ENCODE measurements around the gene SPACA9.
A peak's percentile ranks its signal among the peaks of the same experiment; 100 is the strongest.

The SPACA9 gene

DNA sequence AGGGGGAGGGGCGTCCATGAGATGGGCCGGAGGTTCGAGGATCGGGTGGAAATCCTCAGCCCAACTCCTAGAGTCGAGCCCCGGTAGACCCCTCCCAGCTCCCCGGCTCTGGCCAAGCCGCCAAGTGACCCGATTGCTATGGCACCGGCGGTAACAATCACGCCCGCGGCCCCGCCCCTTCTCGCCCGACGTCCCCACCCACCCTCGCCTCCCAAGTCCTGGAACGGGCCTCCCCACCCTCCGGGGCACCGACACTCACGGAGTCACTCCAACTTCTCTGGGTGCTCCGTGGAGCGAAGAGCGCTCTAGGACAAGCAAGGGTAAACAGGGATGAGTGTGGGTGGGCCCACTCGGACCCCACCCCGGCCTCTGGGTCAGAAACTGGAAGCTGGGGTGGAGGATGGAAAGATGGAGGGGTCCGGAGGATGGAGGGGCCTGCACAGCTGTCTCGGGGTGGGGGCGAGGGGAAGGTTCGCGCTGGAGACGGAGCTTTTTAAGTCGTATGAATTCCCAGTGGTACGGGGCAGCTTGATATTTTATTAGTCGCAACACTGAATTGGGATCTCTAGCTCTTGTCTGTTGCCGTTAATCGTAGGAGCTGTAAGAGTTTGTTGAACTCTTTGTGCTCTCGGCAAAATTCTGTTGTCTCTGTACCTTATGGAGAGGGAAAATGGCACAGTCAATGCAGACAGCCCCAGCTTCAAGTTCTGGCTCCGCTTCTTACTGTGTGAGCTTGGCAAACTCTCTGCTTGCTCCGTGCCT lies at the start of gene SPACA9:
Gene SPACA9, plus strand, starts transcription at position 204 of the 762 bp plus-strand sequence. CDS start 5,050 bp downstream, outside the sequence.
- peak; percentile 64 for DNase-seq

DNA sequence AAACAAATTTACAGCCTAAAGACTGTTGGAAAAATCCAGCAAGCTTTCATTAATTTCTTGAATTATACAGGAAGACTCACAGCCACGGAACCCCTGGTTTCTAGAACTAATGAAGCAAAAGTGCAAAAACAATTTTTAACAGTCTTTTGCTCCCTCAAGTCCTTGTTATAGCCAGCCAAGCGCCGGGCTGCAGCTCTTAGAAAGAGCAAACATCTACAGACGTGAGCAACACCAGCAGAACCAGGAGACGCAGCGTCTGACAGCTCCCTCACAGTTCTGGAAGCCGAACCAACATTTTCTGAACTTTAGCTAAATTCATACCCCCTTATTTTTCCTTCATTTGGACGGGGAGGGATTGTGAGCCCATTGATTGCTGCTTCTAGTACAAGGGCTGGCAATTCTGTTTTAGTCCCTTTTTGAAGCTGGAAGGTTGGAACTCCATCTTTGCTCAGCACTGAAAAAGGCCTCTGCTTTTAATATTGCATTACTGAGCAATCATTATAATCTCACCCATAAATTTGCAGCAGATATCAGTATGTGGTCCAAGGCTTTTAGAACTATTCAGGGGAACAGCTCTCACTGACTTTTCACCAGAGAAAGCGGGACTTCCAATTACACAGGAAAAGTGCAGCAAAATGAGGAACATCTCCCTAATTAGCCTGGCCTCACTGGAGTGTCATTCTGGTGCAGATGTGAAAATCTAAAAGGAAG lies 46.4 kb upstream of the SPACA9 start:
- DNase-seq, result no peak

DNA sequence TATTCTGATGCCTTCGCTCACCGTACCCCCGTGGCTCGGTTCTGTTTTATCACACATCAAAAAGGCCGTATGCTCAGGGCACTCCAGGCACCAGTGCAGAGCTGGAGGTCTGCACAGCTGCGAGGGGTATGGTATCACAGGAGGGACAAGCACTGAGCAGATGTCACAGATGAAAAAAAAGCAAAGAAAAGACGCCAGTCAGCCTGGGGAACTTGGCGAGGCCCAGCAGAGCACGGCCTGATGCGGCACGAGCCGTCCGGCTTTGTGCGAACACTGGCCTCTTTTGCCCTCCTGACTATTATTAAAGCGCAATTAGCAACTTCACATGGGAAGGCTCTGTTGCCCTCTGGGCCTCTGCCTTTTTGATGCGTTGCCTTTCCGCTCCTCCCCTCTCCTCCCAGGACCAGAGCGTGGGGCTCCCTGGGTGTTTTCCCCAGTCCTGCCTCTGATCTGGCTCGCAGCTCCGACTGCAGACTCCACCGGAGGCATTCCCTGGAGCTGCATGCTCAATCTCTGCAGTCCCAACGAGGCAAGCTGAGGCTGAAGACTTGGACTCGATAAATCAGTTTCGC lies 45.1 kb upstream of the SPACA9 start:
- DNase-seq, result no peak

DNA sequence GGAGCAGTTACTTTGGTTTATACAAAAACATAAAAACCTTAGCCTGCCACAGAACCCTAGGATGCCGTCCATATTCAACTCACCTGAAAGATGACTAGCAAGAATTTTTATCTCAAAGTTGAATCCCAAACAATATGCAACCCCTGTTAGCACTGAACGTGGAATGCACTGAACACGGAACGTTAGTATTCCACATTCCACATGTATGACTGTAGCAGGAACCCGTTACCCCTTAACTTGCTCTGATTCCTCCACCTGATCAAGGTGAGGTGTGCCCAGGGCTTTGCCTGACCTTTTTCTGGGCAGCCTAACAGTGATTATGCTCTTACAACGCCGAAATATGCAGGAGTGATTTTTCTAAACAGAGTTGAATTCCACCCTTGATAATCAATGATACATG lies 44.4 kb upstream of the SPACA9 start:
- DNase-seq, result no peak

DNA sequence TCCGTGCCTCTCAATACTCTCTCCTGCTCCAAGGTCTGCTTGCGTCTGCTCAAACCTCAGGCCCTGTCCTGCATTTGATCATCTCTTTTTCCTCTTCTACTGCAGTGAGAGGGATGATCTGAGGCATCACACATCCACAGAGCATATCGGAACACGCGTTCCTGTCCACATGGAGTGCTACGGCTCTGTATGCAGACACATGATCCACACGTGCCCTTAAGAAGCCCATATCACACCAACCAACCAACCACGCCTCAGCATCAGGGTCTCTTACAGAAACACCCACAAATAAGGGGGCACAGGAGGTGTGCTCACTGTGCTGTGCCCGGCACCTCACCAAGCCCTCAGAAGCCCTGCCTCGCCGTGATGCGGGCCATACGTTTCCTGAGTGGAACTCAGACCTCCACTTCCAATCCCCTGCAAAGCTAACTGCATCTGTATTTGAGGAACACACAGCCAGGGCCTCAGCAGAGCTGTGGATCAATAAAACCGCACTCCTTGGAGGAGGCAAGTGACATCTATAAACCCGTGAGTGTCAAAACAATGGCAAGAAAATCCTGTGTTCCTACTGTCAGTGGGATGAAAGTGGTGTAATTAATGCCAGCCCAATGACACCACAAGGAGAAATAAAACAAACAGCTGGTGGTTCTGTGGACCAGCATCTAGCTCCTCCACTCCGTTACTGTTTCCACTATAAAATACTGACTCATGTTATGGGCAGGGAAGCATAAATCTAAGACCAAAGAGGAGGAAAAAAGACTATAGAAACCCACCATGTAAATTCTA lies 41.0 kb upstream of the SPACA9 start:
- DNase-seq, result no peak

DNA sequence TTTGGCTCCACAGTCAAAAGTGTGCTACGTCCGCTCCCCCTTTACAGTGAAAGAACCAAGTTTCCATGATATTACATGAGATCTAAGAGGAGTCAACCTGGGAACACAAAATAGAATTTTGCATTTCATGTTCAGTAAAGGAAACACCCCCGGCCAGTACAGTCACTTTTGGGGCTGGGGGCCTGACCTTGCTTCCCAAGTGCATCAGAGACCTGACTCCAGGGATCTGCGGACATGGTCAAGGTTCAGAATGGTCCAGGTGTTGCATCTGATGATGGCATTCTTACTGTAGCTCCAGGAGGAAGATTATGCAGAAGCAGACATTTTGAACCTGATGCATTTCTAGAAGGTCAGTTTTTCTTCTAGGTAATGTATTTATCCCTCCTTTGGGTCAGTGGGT lies 40.4 kb upstream of the SPACA9 start:
- no peak for DNase-seq

DNA sequence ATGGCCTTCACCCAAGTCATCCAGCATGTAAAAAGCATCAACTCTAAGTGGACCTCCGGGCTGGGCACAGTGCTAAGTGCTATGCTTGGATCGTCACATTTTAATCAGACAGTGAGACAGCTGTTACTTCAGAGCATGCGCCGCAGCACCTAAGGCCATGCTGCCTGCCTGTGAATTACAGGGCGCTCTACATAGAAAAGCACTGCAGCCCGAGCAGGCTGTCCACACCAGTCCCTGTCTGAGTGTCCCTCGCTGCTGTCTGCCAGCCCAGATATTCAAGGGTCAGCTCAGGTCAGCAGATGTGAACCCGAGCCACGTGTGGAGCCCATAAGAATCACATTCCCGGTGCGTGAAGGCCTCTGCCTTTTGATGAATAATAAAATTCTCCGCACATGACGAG lies 37.7 kb upstream of the SPACA9 start:
- DNase-seq, result no peak

DNA sequence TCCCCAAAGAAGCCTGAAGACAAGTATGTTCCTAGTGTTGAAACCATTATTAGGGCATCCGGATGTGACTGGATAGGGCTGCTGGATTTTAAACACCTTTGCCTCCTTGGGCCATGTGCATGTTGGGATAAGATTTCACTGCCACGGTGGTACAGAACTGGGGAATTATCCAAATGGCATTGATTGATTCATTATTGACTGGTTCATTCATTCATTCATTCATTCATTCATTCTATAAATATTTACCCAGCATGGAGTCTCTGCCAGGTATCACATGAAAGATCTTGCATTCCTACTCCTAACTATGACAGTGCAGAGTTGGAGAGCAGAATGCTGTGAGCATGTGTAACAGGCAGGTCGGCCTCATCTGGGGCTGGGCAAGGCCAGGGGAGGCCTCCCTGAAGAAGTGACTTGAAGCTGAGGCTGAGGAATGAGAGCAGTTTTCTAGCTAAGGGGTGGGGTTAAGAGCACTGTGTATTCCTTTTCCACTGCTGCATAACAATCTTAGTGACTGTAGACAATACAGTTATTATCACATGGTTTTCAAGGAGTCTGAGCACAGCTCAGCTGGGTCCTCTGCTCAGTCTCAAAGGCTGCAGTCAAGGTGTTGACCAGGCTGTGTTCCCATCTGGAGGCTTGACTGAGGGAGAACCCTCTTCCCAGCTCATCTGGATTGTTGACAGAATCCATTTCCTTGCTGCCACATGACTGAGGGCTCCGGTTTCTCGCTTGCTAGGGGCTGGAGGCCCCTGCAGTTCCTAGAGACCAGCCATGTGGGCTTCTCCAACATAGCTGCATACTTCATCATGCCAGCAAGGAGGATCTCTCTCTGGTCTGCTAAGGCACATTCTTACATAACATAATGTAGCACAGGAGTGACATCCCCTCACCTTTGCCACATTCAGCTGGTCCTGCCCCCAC lies 36.3 kb upstream of the SPACA9 start:
- no peak for DNase-seq

DNA sequence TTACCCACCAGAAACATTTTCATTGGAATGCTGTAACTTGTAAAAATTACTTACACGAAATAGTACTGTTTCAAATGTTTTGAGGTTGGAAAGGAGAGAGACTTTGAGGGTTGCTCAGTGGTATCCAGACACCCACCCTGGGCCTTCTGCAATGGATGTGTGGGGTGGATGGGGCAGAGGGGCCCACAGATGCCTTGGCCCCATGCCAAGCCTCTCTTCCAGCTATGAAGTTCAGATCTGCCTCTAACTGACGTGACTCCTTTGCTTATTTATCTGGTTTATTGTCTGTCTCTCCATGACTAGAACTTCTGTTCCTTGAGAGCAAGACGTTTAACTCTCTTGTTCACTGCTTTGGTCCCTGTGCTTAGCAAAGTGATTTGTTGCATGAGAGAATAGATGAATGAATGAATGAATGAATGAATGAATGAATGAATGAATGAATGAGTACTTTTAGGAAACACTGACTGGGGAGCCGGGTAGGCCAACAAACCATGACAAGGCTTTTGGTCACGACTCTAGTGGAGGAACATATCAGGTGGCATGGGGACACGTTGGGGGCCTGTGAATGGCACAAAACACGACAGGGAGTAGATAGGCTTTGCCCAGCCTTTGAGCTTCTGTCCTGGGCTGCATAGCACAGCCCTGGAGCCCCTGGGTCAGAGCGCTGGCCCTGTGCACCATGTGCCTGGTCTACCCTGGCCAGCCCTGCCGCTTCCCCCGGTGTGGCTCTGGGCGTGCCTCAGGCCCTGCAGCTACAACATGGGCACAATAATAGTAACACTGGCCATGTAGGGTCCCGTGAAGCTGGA lies 32.4 kb upstream of the SPACA9 start:
- no peak for DNase-seq

DNA sequence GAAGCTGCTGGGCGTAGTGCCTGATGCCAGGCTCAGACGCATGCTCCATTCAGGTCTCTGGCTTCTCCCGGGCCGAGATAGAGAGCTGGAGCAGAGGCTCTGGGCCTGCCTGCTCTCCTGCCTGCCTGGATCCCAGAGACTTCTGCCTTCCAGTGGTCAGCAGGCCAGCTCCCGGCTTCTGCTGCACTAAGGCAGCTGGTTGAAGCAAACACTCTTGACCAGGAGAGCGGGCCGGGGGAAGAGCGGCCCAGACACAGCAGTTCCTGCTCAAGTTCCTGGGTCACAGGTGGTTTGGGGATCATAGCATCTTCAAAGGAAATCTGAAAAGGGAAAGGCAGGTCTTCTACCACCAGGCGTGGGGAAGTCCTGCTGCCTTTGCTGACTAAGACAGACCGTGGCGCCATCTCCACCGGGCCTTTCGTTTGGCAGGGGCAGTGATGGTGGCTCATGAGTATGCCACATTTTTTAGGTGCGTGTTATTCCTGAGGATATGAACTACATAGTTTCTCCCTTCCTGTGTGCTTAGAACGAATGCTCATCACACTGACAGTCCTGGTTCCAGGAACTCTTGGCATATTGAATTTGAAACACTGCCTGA lies 31.7 kb upstream of the SPACA9 start:
- DNase-seq, result no peak

DNA sequence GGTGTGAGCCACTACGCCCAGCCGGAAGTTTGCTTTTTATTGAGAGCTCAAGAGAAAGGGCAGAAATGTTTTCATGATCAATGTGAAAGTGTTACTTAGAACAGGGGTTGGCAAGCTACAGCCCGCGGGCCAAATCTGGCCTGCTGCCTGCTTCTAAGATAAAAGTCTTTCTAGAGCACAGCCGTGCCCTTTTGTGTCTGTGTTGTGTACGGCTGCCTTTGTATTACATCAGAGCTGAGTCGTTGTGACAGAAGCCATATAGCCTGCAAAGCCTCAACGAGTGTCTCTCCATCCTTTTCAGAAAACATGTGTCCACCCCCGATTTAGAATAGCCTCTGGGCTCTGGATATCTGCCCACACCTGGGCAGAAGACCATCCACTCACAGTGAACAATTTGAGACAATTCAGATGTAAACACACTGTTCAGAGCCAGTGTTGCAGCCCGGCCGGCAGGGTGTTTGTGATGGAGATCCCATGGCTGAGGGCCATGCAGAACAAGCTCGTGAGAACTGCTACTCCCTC lies 29.5 kb upstream of the SPACA9 start:
- DNase-seq, result no peak

DNA sequence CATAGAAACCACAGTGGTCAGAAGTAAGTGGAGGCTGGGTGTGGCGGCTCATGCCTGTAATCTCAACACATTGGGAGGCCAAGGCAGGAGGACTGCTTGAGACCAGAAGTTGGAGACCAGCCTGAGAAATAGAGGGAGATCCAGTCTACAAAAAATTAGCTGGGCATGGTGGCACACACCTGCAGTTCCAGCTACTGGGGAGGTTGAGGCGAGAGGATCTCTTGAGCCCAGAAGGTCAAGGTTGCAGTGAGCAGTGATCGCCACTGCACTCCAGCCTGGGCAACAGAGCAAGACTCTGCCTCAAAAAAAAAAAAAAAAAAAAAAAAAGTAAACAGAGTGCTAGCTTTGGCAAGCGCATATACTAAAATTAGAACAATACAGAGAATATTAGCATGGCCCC lies 25.2 kb upstream of the SPACA9 start:
- DNase-seq, result no peak

DNA sequence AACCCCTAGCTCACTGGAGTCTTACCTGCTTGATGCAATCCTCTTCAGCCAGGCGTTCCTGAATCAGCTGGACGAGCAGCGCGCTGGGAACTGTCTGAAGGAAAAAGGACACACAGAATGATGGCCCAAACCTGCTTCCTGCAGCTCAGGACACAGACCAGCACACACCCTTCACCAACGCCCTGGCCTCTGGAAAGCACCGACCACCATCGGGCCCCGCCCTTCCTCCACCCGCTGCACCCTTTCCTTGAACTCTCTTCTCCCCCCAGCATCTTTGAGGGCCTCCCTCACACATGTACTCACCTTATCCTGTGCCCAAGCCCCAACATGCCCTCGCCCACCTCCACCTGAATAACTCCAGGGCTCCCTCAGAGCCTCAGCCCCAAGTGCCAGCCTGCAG lies 23.9 kb upstream of the SPACA9 start:
- DNase-seq, result no peak

DNA sequence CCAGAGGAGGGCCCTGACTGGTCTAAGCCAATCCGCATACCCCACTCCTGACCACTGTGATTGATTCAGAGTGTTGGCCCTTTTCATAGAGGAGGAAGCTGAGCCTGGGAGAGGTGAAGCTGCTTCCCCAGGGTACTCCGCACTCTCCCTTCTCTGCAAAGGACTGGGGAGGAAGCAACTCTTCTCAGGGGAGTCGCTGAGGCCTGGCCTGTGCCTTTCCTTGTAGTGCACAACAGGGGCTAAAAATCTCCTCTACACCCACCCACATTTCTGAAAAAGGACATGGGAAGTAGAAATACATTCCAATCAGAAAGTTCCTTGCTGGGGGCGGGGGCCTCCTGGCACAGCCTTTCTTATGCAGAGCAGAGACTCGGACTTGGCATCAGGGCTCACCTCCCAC lies 22.8 kb upstream of the SPACA9 start:
- DNase-seq, result no peak

DNA sequence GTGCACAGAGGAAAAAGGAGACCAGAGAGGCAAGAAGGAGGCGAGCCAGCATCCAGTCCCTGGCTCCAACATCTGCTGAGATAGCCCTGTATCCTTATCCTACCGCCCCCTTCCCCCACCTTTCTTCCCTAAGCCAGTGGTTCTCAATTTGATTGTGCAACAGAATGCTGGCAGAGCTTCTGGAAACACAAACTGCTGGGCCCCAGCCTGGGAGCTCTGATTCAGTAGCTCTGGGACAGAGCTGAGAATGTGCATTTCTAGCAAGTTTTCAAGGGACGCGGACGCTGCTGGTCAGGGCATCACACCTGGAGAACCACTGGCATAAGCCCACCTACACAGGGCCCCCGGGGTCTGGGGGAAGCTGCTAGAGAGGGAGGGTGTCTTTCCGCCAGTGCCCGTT lies 21.7 kb upstream of the SPACA9 start:
- DNase-seq, result no peak

DNA sequence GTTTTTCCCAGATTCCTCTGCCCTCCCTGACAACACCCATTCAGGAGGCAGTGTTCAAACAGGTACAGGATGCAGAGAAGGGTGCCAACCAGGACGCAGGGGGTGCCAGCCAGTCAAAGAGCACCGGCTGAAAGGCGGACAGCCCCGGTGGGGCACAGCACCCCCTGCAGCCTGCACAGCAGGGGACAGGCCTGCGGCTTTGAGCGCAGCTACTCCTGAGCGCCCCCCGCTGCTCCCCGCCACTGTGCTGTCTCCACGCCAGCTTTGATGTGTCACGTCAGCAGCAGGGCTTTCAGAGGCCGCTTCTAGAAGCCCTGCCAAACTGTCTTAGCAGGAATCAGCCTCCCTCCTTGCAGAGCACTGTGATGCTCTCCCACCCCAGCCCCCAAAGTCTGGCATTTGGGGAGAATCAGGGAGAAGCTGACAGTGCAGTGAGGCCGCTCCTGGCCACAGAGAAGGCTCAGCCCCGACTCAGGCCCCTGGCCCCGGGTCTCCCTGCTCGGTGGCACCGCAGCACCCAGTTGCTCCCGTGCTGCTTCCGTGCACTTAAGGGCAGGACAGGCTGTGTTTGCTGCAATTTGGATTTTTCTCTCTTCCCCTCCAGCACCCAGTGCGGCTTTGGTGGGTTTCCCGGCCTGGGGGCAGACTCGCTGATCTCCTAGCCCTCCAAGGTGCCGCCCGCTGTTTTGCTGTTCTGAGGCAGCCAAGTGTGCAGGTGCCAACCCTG lies 20.9 kb upstream of the SPACA9 start:
- no peak for DNase-seq

DNA sequence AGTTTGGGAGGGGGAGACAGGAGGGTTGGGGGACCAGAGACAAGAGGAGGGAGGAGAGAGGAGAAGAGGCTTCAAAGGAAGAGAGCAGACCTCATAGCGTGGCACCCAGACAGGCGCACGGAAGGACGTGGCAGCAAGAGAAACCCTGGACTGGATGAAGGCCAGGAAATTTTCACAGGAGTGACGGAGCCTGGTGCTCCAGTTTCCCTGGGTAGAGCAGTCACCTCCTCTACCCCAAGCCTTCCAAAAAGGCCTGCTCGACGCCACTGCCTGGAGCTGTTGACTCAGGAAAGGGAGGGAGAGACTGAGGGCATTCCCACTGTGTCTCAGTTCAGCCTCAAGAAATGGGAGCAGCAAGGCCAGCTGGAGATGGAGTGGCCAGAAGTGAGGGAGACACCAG lies 19.9 kb upstream of the SPACA9 start:
- DNase-seq, result no peak

DNA sequence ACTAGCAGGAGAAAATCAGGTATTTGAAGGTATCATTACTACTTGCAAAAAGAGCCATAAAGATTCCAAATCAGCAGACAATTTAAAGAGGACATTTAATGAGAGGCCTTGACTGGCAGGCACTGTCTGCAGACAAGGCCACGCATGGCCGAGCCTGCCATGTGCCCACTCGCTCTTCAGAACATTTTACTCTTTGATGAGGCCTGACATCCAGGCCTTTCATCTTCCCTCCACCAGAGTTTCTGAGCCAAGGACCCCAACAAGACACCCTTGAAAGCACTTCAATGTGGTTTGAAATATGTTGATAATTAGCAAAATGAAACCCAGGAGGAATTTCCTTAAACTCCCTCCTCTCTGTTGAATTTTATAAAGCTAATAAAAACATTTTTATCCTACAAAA lies 17.0 kb upstream of the SPACA9 start:
- no peak for DNase-seq

DNA sequence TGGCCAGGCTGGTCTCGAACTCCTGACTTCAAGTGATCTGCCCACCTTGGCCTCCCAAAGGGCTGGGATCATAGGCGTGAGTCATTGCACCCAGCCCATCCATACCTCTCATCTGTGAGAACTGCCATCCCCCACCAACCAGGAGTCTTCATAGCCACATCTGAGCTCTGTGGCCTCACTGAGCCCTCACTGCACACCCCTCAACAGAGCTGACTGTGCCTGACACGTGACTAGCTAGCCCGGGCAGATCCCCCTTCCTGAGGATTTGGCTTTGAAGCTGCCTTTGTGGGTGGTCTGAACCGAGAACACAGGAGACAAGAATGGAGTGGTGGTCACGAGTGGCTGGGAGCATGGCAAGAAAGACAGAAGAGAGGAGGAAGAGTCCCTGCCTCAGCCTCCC lies 16.2 kb upstream of the SPACA9 start:
- DNase-seq, result no peak

DNA sequence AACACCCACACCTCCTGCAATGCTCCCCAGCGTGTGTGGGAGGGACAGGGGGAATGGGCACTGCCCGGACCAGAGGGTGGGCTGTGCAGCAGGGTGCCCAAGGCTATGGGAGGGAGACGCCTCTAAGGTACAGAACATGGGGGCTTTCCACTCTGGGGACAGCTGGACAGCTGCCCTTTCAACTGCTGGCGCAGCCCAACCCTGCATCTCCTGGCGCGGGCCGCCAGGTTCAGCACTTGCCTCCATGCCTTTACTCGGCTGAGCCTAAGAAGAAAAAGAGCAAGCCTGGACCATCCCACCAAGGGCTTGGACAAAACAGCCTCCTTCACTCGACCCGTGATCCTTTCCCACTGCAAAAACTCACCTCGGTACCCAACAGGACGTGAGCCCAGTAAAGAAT lies 15.6 kb upstream of the SPACA9 start:
- no peak for DNase-seq

Data from stimulated activated CD8-positive, alpha-beta memory T cell treated with anti-CD3 and anti-CD28 coated beads, Interleukin-4, amount 100 ng/mL, for 48 hours (primary cell).